ENCODE results near the gene CADPS2.

DNA sequence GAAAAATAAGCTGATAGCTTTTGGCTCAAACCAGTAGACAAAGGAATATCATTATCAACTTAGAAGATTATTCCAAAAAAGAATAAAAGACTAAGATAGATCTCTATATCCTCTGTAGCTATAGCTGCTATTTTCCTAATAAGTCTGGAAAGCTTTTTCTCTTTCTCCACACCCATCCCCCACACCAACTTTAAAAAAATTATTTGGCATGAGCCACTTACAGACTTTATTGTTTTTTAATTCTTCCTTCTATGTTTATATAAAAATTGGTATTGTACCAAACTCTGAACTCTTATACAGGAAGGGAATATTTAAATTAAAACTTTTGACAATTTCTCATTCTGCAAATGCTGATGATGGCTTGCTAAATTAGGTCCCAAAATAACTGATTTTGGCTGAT is 330.0 kb downstream of the CADPS2 start:
- no peak for TF ChIP-seq POLR2A (IDR thresholded peaks at IDR 0.05)
- TF ChIP-seq, protein P1, sequence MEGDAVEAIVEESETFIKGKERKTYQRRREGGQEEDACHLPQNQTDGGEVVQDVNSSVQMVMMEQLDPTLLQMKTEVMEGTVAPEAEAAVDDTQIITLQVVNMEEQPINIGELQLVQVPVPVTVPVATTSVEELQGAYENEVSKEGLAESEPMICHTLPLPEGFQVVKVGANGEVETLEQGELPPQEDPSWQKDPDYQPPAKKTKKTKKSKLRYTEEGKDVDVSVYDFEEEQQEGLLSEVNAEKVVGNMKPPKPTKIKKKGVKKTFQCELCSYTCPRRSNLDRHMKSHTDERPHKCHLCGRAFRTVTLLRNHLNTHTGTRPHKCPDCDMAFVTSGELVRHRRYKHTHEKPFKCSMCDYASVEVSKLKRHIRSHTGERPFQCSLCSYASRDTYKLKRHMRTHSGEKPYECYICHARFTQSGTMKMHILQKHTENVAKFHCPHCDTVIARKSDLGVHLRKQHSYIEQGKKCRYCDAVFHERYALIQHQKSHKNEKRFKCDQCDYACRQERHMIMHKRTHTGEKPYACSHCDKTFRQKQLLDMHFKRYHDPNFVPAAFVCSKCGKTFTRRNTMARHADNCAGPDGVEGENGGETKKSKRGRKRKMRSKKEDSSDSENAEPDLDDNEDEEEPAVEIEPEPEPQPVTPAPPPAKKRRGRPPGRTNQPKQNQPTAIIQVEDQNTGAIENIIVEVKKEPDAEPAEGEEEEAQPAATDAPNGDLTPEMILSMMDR (IDR thresholded peaks at IDR 0.05): no peak
